Fibroblast of mammary gland (primary cell): ENCODE data around the gene ZFP36L1.

Experiments
- DNase-seq: peaks from one replicate; pipeline ENCODE4 v3.0.0-alpha.2; 2010; ENCODE audit warnings: low read depth
- H3K4me3 ChIP-seq: 2 replicates; pipeline ENCODE4 v1.5.1; 2011; ENCODE audit warnings: low read depth, mild to moderate bottlenecking, low read length, moderate library complexity; ENCODE audit not compliant: control insufficient read depth
- TF ChIP-seq, protein P1 (sequence below): conservative IDR thresholded peaks from 2 replicates; pipeline ENCODE4 v1.5.1; 2011; ENCODE audit warnings: low read depth, low read length, inconsistent platforms; ENCODE audit not compliant: control insufficient read depth, insufficient read depth

Gene ZFP36L1, protein sequence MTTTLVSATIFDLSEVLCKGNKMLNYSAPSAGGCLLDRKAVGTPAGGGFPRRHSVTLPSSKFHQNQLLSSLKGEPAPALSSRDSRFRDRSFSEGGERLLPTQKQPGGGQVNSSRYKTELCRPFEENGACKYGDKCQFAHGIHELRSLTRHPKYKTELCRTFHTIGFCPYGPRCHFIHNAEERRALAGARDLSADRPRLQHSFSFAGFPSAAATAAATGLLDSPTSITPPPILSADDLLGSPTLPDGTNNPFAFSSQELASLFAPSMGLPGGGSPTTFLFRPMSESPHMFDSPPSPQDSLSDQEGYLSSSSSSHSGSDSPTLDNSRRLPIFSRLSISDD

DNA sequence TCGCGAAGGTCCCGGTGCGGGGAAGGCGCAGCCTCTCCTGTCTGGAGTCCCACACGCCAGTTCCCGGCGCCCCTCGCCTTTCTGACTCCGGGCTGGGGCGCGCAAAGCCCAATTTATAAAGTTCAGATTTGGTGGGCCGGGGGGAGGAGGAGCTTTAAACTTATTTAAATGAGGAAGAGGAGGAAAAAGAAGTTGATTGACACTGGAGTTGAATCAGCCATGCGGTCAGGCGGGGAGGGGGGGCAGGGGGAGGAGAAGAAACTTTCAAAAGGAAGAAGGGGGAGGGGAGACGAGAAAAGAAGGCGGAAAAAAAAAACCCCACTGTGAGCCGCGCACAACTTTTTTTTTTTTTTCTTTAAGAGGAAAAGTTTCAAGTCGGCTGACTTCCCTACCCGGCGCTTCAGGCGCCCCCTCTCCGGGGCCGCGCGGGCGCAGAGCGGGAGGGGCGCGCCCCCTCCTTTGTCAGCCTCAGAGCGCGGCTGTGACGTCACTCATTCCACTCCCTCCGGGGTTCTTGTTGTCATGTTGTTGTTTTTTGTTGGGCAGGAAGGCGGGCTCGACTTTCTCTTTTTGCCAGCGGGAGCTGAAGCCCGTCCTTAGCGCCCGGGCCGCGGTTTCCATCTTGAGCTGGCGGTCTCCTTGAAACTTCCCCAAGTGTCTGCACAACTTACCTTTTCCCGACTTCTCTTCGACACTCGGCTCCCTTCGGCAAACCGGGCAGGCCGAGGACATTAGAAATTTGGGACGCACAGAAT is at the start of gene ZFP36L1:
Gene ZFP36L1 (minus strand): TSS at position 89 of the 755 bp plus-strand sequence. CDS start 129 bp downstream, outside the sequence.
- TF ChIP-seq, protein P1, sequence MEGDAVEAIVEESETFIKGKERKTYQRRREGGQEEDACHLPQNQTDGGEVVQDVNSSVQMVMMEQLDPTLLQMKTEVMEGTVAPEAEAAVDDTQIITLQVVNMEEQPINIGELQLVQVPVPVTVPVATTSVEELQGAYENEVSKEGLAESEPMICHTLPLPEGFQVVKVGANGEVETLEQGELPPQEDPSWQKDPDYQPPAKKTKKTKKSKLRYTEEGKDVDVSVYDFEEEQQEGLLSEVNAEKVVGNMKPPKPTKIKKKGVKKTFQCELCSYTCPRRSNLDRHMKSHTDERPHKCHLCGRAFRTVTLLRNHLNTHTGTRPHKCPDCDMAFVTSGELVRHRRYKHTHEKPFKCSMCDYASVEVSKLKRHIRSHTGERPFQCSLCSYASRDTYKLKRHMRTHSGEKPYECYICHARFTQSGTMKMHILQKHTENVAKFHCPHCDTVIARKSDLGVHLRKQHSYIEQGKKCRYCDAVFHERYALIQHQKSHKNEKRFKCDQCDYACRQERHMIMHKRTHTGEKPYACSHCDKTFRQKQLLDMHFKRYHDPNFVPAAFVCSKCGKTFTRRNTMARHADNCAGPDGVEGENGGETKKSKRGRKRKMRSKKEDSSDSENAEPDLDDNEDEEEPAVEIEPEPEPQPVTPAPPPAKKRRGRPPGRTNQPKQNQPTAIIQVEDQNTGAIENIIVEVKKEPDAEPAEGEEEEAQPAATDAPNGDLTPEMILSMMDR = no peak

DNA sequence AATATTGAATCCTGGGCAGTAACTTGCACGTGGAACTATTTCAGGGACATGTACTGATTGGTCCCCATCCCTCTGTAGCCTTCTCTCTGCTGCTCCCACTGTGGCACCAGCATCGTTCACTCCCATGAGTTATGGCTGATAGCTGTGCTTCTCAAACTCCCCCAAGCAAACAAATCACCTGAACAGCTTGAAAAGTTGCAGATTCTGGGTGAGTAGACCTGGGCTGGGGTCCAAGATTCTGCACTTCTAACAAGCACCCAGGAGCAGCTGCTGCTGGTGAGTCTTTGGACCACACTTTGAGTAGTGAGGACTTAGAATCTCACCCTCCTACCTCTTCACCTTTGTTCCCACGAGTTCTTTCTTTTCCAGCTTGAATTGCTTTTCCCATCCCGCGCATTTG is 49.4 kb upstream of the ZFP36L1 start:
- TF ChIP-seq, protein P1 = no peak
- H3K4me3 ChIP-seq = no peak overlapping the region
- no peak for DNase-seq

More for the DNA sequence above, at the start of gene ZFP36L1:
- peak; percentile 97 for DNase-seq
- peak within 1 kb of the TSS; percentile 87 for H3K4me3 ChIP-seq

DNA sequence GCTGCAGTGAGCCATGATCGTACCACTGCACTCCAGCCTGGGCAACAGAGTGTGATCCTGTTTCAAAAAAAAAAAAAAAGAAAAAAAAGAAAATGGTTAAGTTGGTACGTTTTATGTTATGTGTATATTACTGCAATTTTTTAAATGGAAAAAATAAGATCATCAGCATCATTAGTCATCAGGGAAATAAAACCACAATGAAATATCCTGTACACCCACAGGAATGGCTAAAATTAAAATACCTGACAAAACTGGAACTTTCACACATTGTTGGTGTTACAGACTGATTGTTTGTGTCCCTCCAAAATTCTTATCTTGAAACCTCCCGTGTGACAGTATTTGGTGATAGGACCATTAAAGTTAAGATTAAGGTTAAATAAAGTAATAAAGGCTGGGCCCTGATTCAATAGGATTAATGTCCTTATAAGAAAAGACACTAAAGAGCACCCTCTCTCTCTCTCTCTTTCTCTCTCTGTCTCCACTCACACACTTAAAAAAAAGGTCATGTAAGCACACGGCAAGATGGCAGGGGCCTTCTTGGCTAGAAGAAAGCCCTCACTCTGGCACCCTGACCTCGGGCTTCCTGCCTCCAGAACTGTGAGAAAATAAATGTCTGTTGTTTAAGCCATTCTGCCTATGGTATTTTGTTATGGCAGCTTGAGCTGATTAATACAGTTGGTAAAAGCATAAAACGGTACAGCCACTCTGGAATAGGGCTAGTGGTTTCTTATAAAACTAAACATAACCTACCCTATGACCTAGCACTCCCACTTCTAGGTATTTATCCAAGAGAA is 48.3 kb upstream of the ZFP36L1 start:
- TF ChIP-seq, protein P1 = no peak
- DNase-seq = peak; percentile 38
- no peak overlapping the region for H3K4me3 ChIP-seq

DNA sequence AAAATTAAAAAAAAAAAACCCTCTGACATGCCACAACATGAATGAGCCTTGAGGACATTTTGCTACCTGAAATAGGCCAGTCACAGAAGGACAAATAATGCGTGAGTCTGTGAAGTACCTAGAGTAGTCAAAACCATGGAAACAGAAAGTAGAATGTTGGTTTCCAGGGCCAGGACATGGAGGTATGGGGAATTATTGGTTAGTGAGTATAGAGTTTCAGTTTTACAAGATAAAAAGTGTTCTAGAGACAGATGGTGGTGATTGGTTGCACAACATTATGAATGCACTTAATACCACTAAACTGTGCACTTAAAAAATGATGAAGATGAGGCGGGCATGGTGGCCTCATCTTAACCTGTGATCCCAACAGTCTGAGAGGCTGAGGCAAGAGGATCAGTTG is 47.6 kb upstream of the ZFP36L1 start:
- TF ChIP-seq, protein P1 = no peak
- peak; percentile 21 for DNase-seq
- no peak overlapping the region for H3K4me3 ChIP-seq

DNA sequence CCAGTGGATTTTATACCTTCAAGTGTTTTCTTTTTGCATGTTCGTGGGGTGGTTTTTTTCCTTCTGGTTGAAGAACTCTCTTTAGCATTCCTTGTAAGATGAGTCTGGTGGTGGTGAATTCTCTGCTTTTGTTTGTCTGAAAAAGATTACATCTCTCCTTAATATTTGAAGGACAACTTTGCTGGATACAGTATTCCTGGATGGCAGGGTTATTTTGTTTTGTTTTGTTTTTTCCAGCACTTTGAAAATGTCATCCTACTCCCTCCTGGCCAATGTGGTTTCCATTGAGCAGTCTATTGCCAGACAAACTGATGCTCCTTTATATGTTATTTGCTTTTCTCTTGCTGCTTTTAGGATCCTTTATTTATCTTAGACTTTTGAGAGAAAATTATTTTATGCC is 43.2 kb upstream of the ZFP36L1 start:
- no peak for DNase-seq
- TF ChIP-seq, protein P1 = no peak
- H3K4me3 ChIP-seq = no peak overlapping the region

DNA sequence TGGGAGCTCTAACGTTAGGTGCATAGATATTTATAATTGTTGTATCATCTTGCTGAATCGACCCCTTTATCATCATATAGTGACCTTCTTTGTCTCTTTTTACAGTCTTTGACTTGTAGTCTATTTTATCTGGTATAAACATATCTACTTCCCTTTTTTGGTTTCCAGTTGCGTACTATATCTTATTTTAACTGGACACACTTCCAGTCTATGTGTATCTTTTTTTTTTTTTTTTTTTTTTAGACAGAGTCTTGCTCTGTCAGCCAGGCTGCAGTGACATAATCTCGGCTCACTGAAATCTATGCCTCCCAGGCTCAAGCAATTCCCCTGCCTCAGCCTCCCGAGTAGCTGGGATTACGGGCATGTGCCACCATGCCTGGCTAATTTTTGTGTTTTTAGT is 41.9 kb upstream of the ZFP36L1 start:
- no peak for DNase-seq
- no peak overlapping the region for H3K4me3 ChIP-seq
- TF ChIP-seq, protein P1 = no peak
